HL-60/S4 treated with phorbol 12-myristate 13-acetate at 8.2 ng/mL for 4 days and 3 days (cell line): ENCODE measurements around the gene PRDM16.

Experiments
- in situ Hi-C: fragments of 300-500 bp; cut with MboI; formaldehyde crosslinking; loops from 2 replicates; pipeline ENCODE4 v1.15.0; 2022; ENCODE audit warnings: low sequenced_read_pairs

Gene PRDM16

DNA sequence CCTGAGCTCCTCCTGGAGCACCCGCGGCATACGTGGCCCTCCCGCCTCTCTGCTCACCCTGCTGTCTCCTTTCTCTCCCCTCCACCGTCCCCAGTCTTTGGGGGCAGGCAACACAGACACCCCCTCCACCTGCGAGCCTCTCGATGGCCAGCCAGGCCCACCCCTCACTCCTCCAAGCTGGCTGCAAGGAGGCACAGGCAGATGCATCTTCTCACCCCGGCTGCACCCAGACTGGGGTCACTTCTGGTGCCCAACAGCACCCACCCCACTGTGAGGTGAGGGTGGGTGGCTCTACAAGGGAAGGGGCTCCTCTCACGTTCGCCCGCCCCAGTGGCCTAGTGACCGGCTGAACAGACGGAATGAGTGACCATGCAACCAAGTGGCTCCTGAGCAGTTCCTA lies 277.5 kb downstream of the PRDM16 start:
- in situ Hi-C loops = no loop called here

DNA sequence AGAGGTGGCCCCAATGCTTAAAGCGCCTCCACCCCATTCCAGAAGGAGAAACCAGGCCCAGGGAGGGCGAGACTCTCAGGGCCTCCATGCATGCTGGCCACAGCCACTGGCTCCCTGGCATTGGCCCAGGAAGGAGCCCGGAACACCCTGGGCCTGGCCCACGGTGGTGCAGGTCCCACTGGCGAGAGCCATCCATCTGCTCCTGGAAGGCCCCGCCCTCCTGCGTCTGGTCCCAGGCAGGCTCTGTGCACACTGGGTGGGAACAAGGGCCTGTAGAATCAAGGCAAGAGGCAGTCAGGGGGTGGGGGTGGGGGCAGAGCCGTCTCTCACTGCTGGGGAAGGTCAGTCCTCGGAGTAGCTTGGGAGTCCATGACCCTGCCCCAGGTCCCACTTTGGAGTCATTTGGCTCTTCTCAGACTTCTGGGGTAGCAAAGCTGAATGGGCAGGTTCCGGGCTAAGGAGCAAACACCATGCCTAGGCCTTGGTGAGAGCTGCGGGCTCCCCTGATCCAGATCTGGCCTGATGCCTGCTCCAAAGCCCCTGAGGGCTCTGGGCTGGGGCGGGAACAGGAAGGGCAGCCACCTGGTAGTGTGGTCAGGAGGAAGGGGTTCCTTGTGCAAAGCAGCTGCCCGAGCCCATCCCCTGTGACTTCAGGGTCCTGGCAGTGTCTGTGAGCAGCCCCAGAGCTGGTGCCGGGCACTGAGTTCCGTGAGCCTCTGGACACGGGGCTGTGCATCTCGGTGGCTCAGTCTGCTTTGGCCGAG lies 278.4 kb downstream of the PRDM16 start:
- in situ Hi-C loops = no loop called here

DNA sequence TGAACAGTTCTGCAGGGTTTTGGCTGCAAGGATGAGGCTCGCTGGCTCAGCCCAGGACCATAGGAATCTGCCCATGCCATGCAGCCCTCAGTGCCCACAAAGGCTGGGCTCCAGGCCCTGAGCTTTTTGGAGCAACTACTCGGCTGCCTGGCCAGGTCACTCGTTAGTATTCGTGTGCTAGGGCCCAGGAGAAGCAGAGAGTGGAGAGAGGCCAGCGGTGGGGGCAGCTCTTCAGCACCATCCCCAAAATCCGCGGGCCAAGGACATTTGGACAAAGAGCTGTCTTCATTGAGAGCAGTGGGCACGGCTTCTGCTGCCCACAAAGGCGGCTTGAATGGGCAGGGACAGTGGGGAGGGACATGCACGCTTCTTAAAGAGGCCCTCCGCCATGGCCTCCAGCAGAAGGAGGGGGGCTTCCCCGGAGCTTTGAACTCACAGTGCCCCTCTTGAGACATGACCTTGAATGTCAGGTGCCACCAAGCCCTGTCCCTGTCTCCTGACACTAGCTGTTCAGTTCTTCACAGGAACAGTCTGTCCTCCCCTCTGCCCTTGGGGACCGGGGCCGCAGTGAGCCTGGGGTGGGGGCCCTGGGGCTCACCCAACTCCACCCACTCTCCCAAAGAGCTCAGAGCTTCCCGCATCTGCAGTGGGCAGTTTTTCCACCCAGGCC lies 279.3 kb downstream of the PRDM16 start:
- in situ Hi-C loops = no loop called here

DNA sequence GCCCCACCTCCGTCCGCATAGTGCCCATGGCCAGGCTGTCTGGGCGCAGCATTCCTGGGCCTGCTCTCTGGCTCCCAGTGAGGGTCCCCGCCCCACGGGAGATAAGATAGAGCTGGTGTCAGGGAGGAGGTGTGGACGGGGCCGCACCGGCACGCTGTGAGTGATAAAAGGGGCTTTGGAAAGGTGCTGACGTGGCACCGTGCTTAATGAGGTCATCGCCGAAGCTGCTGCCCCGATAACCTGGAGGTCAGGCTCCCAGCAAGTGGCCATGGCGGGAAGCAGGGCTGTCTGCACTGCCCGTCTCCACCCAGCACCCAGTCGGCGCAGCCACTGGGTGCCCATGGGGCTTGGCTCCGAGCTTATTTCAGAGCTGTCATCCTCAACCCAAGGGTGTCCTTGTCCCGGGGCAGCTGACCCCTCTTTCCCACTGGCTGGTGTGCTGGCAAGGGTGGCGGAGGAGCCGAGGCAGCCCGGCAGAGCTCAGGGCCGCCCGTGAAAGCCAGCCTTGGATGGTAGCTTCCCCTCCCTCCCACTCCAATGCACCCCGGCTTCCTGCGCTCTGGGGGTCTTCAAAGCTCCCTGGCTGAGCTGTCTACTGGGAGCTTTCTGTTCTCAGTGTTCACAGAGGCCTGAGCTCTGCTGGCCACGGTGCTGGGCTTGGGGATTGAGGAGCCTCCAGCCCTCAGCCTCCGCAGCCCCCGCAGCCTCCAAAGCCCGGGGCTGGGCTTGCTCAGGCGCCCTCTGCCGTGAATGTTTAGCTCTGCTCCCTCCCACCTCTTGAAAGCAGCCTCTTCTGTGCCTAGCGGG lies 280.4 kb downstream of the PRDM16 start:
- in situ Hi-C loops = no loop called here

DNA sequence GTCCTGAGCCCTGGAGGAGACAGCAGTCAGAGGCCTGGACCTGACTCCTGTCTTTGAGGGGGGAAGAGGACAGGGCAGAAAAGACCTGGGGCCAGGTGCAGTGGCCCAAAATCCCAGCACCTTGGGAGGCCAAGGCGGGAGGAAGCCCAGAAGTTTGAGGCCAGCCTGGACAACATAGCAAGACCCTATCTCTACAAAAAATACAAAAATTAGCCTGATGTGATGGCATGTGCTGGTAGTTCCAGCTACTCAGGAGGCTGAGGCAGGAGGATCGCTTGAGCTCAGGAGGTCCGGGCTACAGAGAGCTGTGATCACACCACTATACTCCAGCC lies 280.9 kb downstream of the PRDM16 start:
- in situ Hi-C loops = no loop called here

DNA sequence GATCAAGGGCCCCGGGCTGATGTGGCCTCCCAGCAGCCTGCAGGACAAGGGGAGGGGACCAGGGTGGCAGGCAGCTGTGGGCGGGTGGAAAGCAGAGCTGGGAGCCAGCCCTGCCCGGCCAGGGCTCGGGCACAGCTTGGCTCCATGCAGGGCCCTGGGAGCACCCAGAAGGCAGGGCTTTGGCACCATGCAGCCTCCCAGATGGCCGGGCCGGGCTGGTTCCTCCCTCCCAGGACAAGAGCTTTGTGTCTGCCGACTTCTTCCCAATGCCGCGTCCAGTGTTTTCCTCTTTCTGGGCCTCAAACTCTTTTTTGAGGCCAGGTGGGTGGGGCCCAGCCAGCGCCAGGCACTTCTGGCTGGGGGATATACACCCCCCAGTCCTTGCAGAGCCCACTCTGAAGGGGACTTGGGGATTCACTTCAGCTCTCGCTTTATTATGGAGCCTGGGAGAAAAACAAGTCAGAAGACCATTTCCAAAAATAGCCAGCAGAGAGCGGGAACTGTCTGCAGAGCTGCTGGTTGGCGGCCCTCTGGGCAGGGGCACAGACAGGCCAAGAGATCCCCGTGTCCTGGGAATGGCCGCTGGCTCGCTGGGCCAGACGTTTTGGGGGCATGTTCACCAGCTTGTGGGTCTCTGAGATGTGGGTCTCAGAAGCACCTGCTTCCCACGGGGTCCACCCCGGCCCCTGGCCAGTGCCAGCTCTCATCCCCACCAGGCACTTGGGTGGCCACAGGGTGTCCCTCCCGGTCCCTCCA lies 281.7 kb downstream of the PRDM16 start:
- in situ Hi-C loops = no loop called here

DNA sequence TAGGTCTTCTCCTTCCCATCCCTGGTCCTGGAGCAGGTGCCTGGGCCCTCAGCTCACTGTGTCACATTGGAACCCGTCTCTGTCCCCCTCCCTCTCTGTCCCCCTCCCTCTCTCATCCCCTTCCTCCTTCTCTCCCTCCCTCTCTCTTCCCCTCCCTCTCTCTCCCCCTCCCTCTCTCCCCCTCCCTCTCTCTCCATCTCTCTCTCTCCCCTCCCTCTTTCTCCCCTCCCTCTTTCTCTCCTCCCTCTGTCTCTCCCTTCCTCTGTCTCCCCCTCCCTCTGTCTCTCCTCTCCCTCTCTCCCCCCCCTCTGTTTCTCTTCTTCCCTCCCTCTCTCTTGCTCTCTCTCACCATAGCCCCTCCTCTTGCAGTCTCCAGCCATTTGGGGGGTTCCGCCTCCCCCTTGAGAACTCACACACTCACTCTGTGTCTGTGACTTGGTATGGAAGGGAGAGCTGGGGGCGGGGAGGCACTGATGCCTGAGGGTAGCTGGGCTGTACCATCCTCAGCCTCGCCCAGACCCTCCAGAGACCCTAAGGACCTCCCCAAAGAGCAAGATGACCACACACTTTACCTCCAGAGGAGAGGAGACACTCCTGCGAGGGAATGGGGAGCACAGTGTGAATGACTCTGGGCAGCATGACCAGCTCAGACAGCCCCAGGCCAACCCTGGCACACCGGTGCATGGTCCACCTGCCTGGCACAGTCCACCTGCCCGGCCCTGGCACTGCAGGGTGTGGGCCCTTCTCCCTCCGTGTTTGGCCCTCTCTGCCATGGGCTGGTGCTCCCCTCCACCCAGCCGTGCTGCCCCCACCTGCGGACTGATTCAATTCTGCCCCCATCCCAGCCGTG lies 282.7 kb downstream of the PRDM16 start:
- in situ Hi-C loops = no loop called here

DNA sequence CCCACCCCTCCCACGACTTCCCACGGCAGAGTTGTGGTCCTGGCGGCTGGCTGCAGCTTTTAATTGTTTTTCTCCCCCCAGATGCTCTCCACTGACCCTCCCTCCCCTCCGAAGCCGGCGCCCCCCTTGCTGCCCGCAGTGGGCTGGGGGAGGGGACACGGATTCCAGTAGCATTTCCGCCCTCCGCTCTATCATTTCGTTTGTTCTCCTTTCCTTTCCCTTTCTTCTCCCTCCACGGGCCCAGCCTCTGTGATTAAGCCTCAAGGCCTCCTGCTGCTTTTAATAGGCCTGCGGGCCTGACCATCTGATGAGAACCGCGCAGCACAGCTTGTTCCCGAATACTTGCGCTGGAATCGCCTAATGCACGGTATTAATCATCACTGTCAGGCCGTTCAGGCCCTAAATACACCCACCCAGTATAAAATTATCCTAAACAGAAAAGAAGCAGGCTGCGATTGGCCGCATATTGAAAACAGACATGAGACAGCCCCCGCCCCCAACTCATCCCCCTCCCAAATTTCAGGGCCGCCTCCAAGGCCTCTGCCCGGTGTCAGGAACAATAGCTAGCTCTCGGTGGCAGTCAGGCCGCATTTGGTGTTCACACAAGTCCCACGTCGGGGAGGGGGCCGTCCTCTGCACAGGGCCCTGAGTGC lies 283.4 kb downstream of the PRDM16 start:
- in situ Hi-C loops = no loop called here

DNA sequence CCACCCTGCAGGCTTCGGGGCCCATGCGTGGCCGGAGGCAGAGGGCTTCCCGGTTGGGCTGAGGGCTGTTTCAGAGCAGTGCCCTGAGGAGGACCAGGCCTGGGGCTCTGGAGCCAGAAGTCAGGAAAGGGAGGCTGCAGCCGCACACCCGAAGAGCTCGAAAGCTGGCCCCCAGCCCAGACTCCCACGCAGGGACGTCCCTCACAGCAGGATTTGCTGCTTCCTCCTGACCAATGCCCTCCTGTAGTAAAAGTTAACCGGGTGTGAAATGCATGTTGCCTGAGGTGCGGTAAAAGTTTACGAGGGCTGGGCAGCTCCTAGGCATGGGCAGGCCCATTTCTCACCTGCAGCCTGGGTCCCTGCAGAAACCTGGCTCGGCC lies 283.9 kb downstream of the PRDM16 start:
- in situ Hi-C loops = no loop called here

DNA sequence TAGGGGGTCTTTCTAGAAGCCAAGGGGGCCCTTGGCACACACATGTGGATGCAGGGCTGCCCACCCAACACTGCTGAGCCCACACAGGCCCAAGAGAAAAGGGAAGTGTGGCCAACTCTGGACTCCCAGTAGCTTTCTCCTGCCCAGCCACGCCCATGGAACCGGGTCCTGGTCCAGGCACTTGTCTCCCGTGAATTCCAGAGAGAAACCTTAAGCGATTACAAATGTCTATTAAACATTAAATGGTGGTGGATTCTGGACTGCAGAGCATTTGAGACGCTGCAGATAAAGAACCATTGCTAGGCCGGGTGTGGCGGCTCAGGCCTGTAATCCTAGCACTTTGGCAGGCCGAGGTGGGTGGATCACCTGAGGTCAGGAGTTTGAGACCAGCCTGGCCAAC lies 284.9 kb downstream of the PRDM16 start:
- in situ Hi-C loops = no loop called here

DNA sequence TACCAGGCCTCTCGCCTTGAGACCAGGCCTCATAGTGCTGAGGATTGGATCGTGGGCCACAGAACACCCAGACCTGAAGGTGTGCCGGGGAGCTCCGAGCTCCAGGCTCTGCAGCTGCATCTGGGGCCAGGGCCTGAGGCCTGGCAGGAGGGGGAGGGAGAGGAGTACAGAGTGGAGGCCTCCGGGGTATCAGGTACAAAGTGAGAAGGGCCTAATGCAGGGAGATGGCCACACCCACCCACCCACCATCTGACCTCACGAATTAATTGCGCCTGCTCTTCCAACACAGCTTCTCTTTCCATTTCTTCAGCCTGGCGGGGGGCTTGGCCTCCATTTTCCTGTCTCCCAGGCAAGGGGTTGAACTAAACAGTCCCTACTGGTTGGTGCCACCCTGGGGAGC lies 286.1 kb downstream of the PRDM16 start:
- in situ Hi-C loops = no loop called here

DNA sequence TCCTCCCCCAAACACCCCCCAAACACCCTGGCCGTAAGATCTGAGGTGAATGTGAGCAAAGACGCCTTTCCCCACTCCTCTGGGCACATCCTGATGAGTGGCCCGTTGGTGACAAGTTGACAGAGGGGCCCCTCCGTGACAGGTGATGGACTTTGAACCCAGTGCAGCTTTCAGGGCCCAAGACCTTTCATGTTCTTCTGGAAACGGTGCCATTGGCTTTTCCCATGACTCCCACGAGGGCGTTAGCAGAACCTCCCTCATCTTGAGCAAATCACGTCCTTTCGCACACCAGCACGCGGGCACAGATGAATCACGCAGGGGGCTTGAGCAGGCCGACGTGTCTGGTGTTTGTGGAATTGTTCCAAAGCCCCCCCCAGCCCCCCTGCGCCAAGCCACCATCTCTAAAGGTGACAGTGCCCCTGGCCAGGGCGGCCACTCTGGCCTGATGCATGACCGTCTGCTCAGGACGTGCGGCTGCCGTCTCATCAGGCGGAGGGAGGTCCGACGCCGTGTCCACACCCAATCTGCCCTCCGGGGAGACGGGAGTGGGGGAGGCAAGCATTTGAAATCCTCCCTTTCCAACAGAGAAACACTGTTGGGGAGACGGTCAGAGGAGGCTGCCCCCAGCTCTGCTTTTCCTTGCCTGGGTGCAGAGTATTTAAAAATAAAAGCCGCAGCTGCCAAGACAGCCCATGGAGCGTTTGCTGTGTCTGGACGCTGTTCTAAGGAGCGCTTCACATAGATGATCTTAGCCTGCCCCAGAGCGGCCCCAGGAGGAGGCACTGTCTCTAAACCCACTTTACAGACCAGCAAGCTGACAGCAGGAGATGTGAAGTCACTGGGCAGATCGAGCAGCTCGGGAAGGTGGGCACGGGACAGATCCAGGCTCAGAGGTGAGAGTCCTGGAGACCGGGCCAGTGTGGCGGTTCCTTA lies 287.2 kb downstream of the PRDM16 start:
- in situ Hi-C loops = no loop called here

DNA sequence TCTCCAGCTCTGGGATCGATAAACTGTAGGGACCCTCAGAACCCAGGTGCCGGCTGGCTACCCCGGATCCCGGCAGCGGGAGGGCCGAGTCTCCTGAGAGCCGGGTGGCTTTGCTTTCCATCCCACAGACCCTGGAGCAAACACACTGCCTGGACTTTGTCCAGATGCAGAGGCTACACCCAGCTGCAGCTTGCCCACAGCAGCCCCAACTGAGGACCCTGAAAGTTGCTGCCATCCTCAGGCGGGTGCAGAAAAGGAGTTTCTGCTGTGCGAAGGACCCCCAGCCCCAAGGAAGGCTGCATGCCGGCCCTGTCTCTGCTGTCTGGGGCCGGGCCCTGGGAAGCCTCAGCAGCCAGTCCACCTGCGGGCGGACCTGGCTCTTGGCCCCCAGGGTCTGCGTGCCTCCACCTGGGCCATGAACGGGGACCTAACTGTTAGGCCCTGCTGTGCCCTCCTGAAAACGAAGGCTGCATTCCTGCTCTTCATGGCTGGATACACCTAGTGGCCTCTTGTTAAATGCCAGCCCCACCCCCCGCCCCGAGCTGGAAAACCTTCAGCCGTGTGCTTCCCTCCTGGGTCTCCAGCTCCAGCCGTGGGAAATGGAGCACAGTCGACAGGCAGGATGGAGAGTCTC lies 287.9 kb downstream of the PRDM16 start:
- in situ Hi-C loops = no loop called here

DNA sequence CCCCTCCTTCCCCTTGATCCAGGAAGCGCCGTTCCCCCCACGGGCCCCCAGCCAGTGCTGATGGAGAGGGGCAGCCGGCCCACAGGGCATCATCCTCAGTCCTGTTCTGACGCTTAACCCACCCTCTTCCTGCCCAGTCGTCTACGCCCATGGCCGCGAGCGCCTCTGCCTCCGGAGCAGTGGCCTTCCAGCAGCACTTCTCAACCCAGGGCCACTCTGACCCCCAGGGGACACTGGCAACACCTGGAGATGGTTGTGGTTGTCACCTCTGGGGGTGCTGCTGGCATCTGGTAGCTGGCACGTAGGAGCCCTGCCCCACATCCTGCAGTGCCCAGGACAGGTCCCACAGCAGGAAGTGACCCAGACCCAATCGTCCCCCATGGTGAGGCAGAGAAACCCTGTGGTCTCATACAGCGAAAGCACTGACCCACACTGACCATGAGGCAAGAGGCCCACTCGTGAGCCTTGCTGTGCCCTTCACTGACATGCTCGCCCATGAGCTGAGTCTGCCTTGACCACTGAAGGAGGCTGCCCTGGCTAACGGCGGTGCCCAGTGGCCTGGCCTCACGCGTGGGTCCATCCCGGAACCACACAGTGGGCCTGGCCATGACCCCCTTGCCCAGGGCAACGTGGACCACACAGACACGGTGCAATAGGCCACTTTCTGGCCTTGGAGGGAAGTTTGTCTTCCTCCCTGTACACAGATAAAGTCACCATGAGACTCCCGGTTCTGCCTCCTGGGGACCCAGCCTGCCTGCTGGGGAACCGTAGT lies 288.7 kb downstream of the PRDM16 start:
- in situ Hi-C loops = no loop called here

DNA sequence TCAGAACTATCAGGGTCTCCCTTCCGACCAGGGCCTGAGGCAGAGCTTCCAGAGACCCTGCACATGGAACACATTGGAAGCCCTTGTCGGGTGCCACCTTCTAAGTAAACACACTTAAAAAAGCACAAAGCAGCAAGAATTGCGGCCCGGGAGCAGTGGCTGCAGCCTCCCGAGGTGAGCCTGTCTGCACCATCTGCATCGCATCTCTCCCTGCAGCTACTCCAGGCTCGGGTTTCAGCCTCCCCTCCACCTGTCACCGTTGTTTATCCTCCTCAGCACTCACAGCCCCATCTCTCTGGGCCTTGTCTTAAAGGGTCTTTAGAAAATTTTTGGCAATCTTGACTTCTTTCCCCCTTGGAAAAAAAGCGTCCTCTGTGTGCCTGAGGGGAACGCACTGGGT lies 290.3 kb downstream of the PRDM16 start:
- in situ Hi-C loops = no loop called here

DNA sequence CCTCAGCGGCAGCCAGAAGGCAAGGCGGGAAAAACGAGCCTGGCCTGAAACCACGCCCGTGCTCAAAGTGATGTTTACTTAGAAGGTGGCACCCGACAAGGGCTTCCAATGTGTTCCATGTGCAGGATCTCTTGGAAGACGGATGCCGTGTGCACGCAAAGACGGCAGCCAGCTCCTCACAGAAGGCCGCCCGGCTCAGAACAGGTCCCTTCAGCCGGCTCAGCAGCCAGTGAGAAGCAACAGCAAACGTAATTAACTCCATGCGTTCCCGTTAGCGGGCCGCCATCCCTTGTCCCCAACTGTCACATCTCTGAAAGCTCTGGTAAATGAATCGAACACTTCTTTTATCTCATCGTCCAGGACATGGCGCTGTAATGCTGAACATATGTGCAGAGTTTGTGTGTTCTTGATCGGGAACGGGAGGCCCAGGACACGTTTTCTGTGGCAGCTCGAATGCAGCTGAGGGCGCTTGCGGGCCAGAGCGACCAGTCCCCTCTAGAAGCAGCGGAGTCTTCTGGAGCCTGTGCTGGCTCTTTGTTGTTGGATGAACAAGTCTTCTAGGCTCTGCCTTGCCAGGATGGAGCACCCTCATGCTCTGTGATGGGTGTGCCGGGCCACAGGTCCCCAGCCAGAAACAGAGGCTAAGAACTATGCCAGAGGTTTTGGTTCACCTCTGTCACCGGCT lies 290.9 kb downstream of the PRDM16 start:
- in situ Hi-C loops = no loop called here

DNA sequence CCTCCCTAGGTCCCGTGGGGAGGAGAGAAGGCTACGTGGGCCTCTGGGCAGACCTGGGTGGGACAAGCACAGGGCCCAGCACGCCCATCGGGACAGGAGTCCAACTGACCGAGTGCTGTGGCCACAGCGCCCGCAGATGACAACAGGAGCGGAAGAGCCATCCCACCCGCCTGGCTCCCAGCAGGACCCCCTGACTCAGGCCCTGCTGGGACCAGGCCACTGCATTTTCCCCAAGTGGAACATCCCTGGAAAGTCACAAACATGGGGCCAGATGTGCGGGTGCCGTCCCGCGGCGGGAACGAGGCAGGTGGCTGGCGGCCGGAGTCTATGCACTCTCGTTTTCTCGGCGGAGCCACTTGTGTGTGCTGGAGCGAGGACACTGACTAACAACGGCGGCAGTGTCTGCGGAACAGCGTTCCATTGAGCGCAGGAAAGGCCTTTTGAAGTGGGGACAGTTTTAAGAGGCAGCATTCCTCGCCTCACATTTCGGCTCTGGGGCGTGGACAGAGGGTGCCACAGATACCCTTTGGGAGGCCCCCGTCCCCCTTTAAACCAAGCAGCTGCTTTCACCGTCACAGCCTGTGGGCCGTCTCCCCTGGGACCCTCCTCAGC lies 291.7 kb downstream of the PRDM16 start:
- in situ Hi-C loops = no loop called here
